HAP-1 (cell line): ENCODE results near the gene ARHGEF28.

Source experiments
- DNase-seq, 2 experiments: peaks; one replicate each; pipeline ENCODE4 v3.0.0-alpha.2; 2016 to 2020; ENCODE audit warnings: low spot score in 2 of 2
- H3K27me3 ChIP-seq: fragments of 250-450 bp; sonication (Bioruptor Pico); 2 replicates; pipeline ENCODE4 v1.5.1; 2020; ENCODE audit warnings: low read depth, mild to moderate bottlenecking, moderate library complexity
- H3K36me3 ChIP-seq: fragments of 250-450 bp; sonication (Bioruptor Pico); replicated peaks from 2 replicates; pipeline ENCODE4 v1.5.1; 2020; ENCODE audit warnings: mild to moderate bottlenecking
- H3K4me1 ChIP-seq: fragments of 250-450 bp; sonication (Bioruptor Pico); 2 replicates; pipeline ENCODE4 v1.5.1; 2020; ENCODE audit warnings: mild to moderate bottlenecking
- H3K4me3 ChIP-seq: fragments of 250-450 bp; sonication (Bioruptor Pico); 2 replicates; pipeline ENCODE4 v1.5.1; 2020; ENCODE audit warnings: mild to moderate bottlenecking, moderate library complexity
- H3K9me3 ChIP-seq: fragments of 250-450 bp; sonication (Bioruptor Pico); 2 replicates; pipeline ENCODE4 v1.5.1; 2020; ENCODE audit warnings: mild to moderate bottlenecking, moderate library complexity
- in situ Hi-C: fragments of 300-500 bp; cut with MboI; formaldehyde crosslinking; loops from 3 replicates; pipeline ENCODE4 v1.14.3; 2020; ENCODE audit warnings: low sequenced_read_pairs, inconsistent platforms, mixed read lengths

ARHGEF28 gene

GRCh38 chr5:73754254-73754653, 128.3 kb downstream of the ARHGEF28 start:
- no peaks in the 10 kb centered on the region for H3K36me3 ChIP-seq
- H3K4me3 ChIP-seq: no peak overlapping the region
- H3K4me1 ChIP-seq: no peaks in the 10 kb centered on the region
- in situ Hi-C loops: no loop called here
- no peaks in the 10 kb centered on the region for H3K9me3 ChIP-seq
- no peak for DNase-seq
- peaks cover 15% of the 10 kb centered on the region for H3K27me3 ChIP-seq

DNA sequence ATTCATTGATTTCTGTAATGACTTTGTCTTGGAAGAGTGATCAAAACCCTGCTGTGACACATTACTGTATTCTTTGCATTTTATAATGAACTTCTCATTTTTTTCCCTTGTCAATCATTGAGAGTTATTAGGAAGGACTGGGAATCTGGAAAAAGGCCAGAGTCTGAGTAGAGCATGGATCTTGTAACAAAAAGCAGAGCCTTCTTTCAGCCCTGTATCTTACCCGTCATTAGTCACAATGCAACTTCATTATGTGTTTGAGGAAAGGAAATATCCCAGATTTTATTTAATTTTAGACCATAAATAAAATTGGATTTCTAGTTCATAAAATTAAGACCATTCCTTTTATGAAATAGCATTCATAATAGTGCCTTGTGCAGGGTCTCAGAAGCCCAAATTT, 131.4 kb downstream of the ARHGEF28 start:
- Histone ChIP-seq H3K36me3 (no peaks in the 10 kb centered on the region), H3K9me3 (no peaks in the 10 kb centered on the region), H3K4me1 (no peaks in the 10 kb centered on the region), H3K27me3 (no peaks in the 10 kb centered on the region; the same call in 1 of the 2 replicates), H3K4me3 (no peak overlapping the region)
- in situ Hi-C loops: no loop called here
- DNase-seq: no peak

GRCh38 chr5:73759771-73760170, 133.8 kb downstream of the ARHGEF28 start:
- in situ Hi-C loops: no loop called here
- H3K4me3 ChIP-seq: no peak overlapping the region
- peaks cover 8% of the 10 kb centered on the region; the same call in 1 of the 2 replicates for H3K4me1 ChIP-seq
- no peaks in the 10 kb centered on the region for H3K36me3 ChIP-seq
- H3K9me3 ChIP-seq: no peaks in the 10 kb centered on the region
- no peaks in the 10 kb centered on the region; the same call in 1 of the 2 replicates for H3K27me3 ChIP-seq
- DNase-seq: no peak

GRCh38 chr5:73763300-73764032, 137.5 kb downstream of the ARHGEF28 start:
- peak; percentile 44 to 64 for DNase-seq
- Histone ChIP-seq H3K27me3 (no peaks in the 10 kb centered on the region), H3K4me3 (no peak overlapping the region), H3K4me1 (peaks cover 8% of the 10 kb centered on the region; the same call in 1 of the 2 replicates), H3K9me3 (no peaks in the 10 kb centered on the region; the same call in 1 of the 2 replicates), H3K36me3 (no peaks in the 10 kb centered on the region)
- in situ Hi-C loops: no loop called here

- Histone ChIP-seq H3K9me3 (no peaks in the 10 kb centered on the region; the same call in 1 of the 2 replicates), H3K4me3 (no peak overlapping the region), H3K4me1 (peaks cover 8% of the 10 kb centered on the region; the same call in 1 of the 2 replicates), H3K27me3 (no peaks in the 10 kb centered on the region), H3K36me3 (no peaks in the 10 kb centered on the region)
- in situ Hi-C loops: no loop called here
- no peak for DNase-seq
Observed at GRCh38 chr5:73764586-73764985, 138.6 kb downstream of the ARHGEF28 start.

GRCh38 chr5:73764996-73765395, 139.0 kb downstream of the ARHGEF28 start:
- in situ Hi-C loops: no loop called here
- Histone ChIP-seq H3K4me3 (no peak overlapping the region), H3K36me3 (no peaks in the 10 kb centered on the region), H3K27me3 (no peaks in the 10 kb centered on the region), H3K4me1 (peaks cover 8% of the 10 kb centered on the region; the same call in 1 of the 2 replicates), H3K9me3 (no peaks in the 10 kb centered on the region; the same call in 1 of the 2 replicates)
- no peak for DNase-seq

GRCh38 chr5:73766902-73767301, 140.9 kb downstream of the ARHGEF28 start:
- H3K36me3 ChIP-seq: no peaks in the 10 kb centered on the region
- H3K4me3 ChIP-seq: no peak overlapping the region
- DNase-seq: no peak
- no peaks in the 10 kb centered on the region; the same call in 1 of the 2 replicates for H3K9me3 ChIP-seq
- no peaks in the 10 kb centered on the region; the same call in 1 of the 2 replicates for H3K27me3 ChIP-seq
- H3K4me1 ChIP-seq: peaks cover 8% of the 10 kb centered on the region; the same call in 1 of the 2 replicates
- in situ Hi-C loops: no loop called here

DNA sequence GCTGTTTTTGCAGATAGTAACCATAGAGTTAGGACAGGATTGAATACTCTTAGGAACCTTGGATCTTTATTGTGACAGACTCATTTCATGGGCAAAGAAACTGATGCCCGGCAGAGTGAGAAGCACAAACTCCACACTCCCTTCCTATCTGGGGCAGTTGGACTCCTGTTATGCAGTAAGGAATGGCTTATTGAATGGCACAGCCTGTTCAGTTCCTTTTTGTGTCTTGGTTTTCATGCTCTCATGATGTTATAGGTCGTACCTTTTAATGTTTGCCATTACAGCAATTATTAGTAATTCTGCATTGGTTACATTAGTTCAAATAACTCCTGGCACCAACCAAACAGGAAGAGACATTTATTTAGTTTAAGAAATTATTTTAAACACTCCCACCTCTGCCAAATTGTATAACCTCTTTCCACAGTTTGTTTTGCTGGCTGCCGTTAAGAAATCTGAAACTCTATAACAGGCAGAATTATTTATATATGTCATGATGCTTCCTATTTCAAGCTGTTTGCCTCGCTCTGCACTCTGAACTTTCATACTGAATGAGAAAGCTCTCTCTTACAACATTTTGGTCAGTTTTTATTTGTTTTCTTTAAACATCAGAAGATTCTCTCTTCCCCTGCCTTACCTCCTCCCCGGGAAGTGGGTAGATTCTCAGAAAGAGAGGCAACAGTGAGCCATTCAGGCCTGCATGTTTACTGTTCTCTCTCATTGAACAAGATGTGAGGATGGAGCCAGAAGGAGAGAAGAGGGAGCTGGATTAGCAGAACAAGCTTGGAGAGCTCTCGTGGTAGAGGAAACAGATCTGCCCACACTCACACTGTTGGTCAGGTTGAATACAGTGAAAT, 144.4 kb downstream of the ARHGEF28 start:
- no peaks in the 10 kb centered on the region for H3K36me3 ChIP-seq
- H3K9me3 ChIP-seq: no peaks in the 10 kb centered on the region; the same call in 1 of the 2 replicates
- no peak overlapping the region for H3K4me3 ChIP-seq
- in situ Hi-C loops: no loop called here
- H3K4me1 ChIP-seq: no peaks in the 10 kb centered on the region
- no peaks in the 10 kb centered on the region; the same call in 1 of the 2 replicates for H3K27me3 ChIP-seq
- DNase-seq: no peak

GRCh38 chr5:73774924-73775323, 148.9 kb downstream of the ARHGEF28 start:
- no peaks in the 10 kb centered on the region for H3K36me3 ChIP-seq
- H3K9me3 ChIP-seq: no peaks in the 10 kb centered on the region
- no peak overlapping the region for H3K4me3 ChIP-seq
- no peaks in the 10 kb centered on the region; the same call in 1 of the 2 replicates for H3K27me3 ChIP-seq
- in situ Hi-C loops: no loop called here
- DNase-seq: no peak
- no peaks in the 10 kb centered on the region for H3K4me1 ChIP-seq

DNA sequence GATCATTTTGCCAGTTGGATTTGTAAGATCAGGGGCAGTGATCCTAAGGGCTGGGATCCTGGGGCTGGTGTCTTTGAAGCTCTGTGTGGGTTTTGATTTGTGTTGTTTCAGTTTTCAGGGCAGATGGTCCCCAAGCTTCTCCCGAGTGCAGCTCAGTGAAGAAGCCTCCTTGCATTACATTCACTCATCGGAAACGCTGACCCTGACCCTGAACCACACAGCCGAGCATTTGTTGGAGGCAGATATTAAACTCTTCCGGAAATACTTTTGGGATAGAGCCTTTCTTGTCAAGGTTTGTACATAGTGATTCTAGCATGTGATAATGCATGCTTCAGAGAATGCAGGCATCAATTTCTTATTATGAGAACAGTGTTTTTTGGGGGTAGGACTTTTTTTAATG, 150.4 kb downstream of the ARHGEF28 start:
- in situ Hi-C loops: no loop called here
- DNase-seq: no peak
- H3K36me3 ChIP-seq: no peaks in the 10 kb centered on the region
- H3K4me1 ChIP-seq: no peaks in the 10 kb centered on the region
- no peaks in the 10 kb centered on the region; the same call in 1 of the 2 replicates for H3K27me3 ChIP-seq
- H3K9me3 ChIP-seq: no peaks in the 10 kb centered on the region
- no peak overlapping the region for H3K4me3 ChIP-seq

DNA sequence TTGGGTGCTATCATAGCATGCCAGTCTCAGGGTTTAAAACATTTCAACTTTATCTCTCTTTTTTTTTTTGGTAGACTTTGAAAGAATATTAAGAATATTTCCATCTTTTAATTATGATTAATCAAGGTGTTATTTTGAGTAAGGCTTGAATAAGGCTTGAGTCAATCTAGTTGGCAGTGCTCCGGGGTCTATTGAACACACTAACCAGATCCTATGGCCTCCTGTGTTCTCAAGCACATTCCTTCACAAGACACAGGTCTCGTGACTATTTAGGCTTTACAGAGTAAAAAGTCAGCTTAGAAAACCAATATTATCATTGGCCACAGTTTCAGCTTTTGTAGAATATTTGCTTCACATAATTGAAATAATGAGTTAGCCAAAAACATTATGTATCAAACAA, 151.2 kb downstream of the ARHGEF28 start:
- no peaks in the 10 kb centered on the region for H3K4me1 ChIP-seq
- H3K4me3 ChIP-seq: no peak overlapping the region
- no peak for DNase-seq
- H3K27me3 ChIP-seq: no peaks in the 10 kb centered on the region; the same call in 1 of the 2 replicates
- H3K9me3 ChIP-seq: no peaks in the 10 kb centered on the region
- in situ Hi-C loops: no loop called here
- no peaks in the 10 kb centered on the region for H3K36me3 ChIP-seq

DNA sequence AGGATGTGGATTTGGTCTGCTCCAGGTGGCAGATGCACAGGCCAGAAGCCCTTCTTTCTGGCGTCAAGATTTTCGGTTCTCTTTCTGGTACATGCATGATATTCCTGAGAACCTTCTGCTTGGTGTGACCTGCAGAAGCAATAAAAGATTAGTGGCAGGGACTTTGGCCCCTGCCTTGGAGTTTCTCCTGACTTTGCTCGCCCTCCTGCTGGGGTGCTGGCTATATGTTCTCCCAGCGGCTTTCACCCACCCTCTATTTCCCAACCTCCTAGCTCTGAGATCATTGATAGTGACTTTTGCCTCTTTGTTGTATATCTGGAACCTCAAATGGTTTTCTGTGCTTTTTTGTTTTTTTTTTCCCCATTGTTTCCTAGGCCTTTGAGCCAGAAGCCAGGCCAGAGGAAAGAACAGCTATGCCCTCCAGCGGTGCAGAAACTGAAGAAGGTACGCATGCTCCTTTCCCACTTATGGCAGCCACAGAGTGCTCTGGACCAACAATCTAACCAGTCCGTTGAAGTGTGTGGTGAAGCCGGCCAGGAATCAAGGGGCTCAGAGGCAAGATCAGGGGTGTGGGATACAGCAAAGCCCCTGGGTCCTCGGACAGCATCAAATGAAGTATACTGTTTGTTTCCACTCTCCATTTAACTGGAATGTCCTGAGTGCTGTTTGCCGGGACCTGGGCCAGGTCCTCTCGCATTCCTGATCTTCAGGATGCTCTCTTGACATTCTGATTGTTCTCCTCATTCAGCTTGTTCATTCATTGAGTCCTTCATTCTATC, 154.5 kb downstream of the ARHGEF28 start:
- no peaks in the 10 kb centered on the region for H3K9me3 ChIP-seq
- H3K4me3 ChIP-seq: no peak overlapping the region
- no peaks in the 10 kb centered on the region for H3K4me1 ChIP-seq
- H3K27me3 ChIP-seq: no peaks in the 10 kb centered on the region; the same call in 1 of the 2 replicates
- in situ Hi-C loops: no loop called here
- H3K36me3 ChIP-seq: no peaks in the 10 kb centered on the region
- no peak for DNase-seq

GRCh38 chr5:73781107-73781768, 155.2 kb downstream of the ARHGEF28 start:
- Histone ChIP-seq H3K4me3 (no peak overlapping the region), H3K27me3 (no peaks in the 10 kb centered on the region; the same call in 1 of the 2 replicates), H3K9me3 (no peaks in the 10 kb centered on the region), H3K36me3 (no peaks in the 10 kb centered on the region), H3K4me1 (no peaks in the 10 kb centered on the region)
- in situ Hi-C loops: no loop called here
- DNase-seq: no peak
